A673 (cell line): ENCODE results near the gene FGF5. TPM values are rescaled to one million over a fixed set of nuclear protein-coding genes. Genes with fewer than 3 reads are reported as not detected.

Source experiments
- BruUV-seq: library from RNA; stranded (reverse); fragments of 400-500 nt; replicated peaks from 2 replicates; lab custom pipeline; 2021; lab: Mats Ljungman, UMichigan
- CTCF ChIA-PET: fragments of 300-600 bp; sonication (Branson Sonifier 250); formaldehyde crosslinking; loops from one replicate; lab custom pipeline; 2022; ENCODE audit warnings: antibody characterized with exemption; lab: Charles Lee
- POLR2A ChIA-PET: fragments of 300-600 bp; sonication (Branson Sonifier 250); formaldehyde crosslinking; loops from one replicate; lab custom pipeline; 2022; ENCODE audit warnings: antibody characterized with exemption; ENCODE audit not compliant: low non-redundant PET; lab: Charles Lee
- DNase-seq: peaks from one replicate; pipeline ENCODE4 v3.0.0-alpha.2; 2015; ENCODE audit warnings: low spot score
- H3K27ac ChIP-seq: fragments of 200-600 bp; sonication (generic); 2 replicates; pipeline ENCODE4 v1.5.1; 2016; ENCODE audit warnings: mixed run types, low read depth, mild to moderate bottlenecking, mixed read lengths, antibody characterized with exemption, low read length; ENCODE audit not compliant: poor library complexity, severe bottlenecking
- H3K27me3 ChIP-seq: fragments of 200-600 bp; sonication (generic); replicated peaks from 2 replicates; pipeline ENCODE4 v1.6.1; 2017; ENCODE audit warnings: mixed run types, low read depth, mild to moderate bottlenecking, mixed read lengths, antibody characterized with exemption, low read length; ENCODE audit not compliant: insufficient read depth, poor library complexity
- H3K36me3 ChIP-seq: fragments of 200-600 bp; sonication (generic); 2 replicates; pipeline ENCODE4 v1.6.1; 2016; ENCODE audit warnings: mixed run types, mild to moderate bottlenecking, mixed read lengths, antibody characterized with exemption, low read length; ENCODE audit not compliant: insufficient read depth, poor library complexity, severe bottlenecking
- H3K4me1 ChIP-seq: fragments of 200-600 bp; sonication (generic); 2 replicates; pipeline ENCODE4 v1.6.1; 2017; ENCODE audit warnings: mixed run types, mild to moderate bottlenecking, mixed read lengths, antibody characterized with exemption, low read length; ENCODE audit not compliant: insufficient read depth, poor library complexity, severe bottlenecking
- H3K4me3 ChIP-seq: fragments of 200-600 bp; sonication (generic); 2 replicates; pipeline ENCODE4 v1.5.1; 2016; ENCODE audit warnings: low read depth, mixed run types, mild to moderate bottlenecking, mixed read lengths, low read length; ENCODE audit not compliant: poor library complexity, severe bottlenecking
- H3K9me3 ChIP-seq: fragments of 200-600 bp; sonication (generic); 2 replicates; pipeline ENCODE4 v1.6.1; 2016; ENCODE audit warnings: mixed run types, low read depth, mild to moderate bottlenecking, mixed read lengths, antibody characterized with exemption, low read length; ENCODE audit not compliant: poor library complexity, severe bottlenecking
- CTCF ChIP-seq: fragments of 300-800, 200-600 bp; sonication (generic); conservative IDR thresholded peaks from 2 replicates; pipeline ENCODE4 v1.5.1; 2017; ENCODE audit warnings: low read depth, mild to moderate bottlenecking, antibody characterized with exemption, low read length, moderate library complexity, mixed read lengths
- EZH2 ChIP-seq: fragments of 200-600 bp; sonication (generic); IDR thresholded peaks from 2 replicates; pipeline ENCODE4 v1.6.1; 2017; ENCODE audit warnings: borderline replicate concordance, low read depth, mild to moderate bottlenecking, mixed read lengths, antibody characterized with exemption, low read length; ENCODE audit not compliant: poor library complexity, severe bottlenecking
- intact Hi-C: fragments of 100-400 bp; cut with micrococcal nuclease; formaldehyde crosslinking; loops from one replicate; pipeline ENCODE4 v1.10.0; 2022; ENCODE audit not compliant: unreplicated experiment
- total RNA-seq: library from RNA; stranded (reverse); gene quantifications from 2 replicates; pipeline ENCODE4 v1.2.3, GENCODE V29; 2021

Gene FGF5
- total RNA-seq, 1 experiment from 2014 or later: not detected

- peaks cover 25% of the 10 kb centered on the region for H3K27me3 ChIP-seq
- no peak overlapping the region for H3K27ac ChIP-seq
- H3K36me3 ChIP-seq: no peaks in the 10 kb centered on the region
Measured at GRCh38 chr4:80221161-80221560, 45.3 kb upstream of the FGF5 start.

GRCh38 chr4:80225595-80225994 lies 40.9 kb upstream of the FGF5 start:
- Histone ChIP-seq H3K27me3 (peaks cover 18% of the 10 kb centered on the region), H3K9me3 (no peaks in the 10 kb centered on the region), H3K4me3 (no peak overlapping the region), H3K36me3 (no peaks in the 10 kb centered on the region), H3K27ac (no peak overlapping the region), H3K4me1 (no peaks in the 10 kb centered on the region)
- POLR2A ChIA-PET: no interaction called here
- intact Hi-C loops: no loop called here
- CTCF ChIA-PET: no interaction called here
- DNase-seq: no peak
- TF ChIP-seq EZH2 (no peak), CTCF (no peak)
- no TSS peak for BruUV-seq

More at GRCh38 chr4:80221161-80221560, 45.3 kb upstream of the FGF5 start:
- TF ChIP-seq EZH2 (no peak), CTCF (no peak; the same call in 1 of the 2 replicates)
- no TSS peak for BruUV-seq
- DNase-seq: no peak
- Histone ChIP-seq H3K4me1 (no peaks in the 10 kb centered on the region), H3K9me3 (no peaks in the 10 kb centered on the region), H3K4me3 (no peak overlapping the region)
- ChIA-PET CTCF (interaction anchor here (0.6 kb wide), 1 partner anchor 9 kb away, joined by 3 read pairs; no protein-coding TSS in a partner anchor), POLR2A (no interaction called here)
- intact Hi-C loops: no loop called here

- no peak overlapping the region for H3K4me3 ChIP-seq
- ChIA-PET CTCF (no interaction called here), POLR2A (no interaction called here)
- no peaks in the 10 kb centered on the region for H3K36me3 ChIP-seq
- no peak for TF ChIP-seq EZH2
- TF ChIP-seq CTCF: no peak
- no peak overlapping the region for H3K27ac ChIP-seq
- intact Hi-C loops: no loop called here
- no peaks in the 10 kb centered on the region for H3K4me1 ChIP-seq
- no peaks in the 10 kb centered on the region for H3K9me3 ChIP-seq
- no peak for DNase-seq
- peaks cover 21% of the 10 kb centered on the region for H3K27me3 ChIP-seq
- BruUV-seq: no TSS peak
Measured at GRCh38 chr4:80226094-80226493, 40.4 kb upstream of the FGF5 start.
